ENCODE results near the gene MDH1B.
"Not testable (repeated sequence)": the region's sequence is repeated elsewhere in the genome, so short reads cannot be mapped to it uniquely, and the experiment has no call there.

Gene MDH1B

GRCh38 chr2:206765242-206766056, at the start of gene MDH1B, which contains the start of gene FASTKD2:
TSS of gene MDH1B (minus strand) at chr2:206765328. CDS start at chr2:206765271, 57 bp downstream.
TSS of gene FASTKD2 (plus strand) at chr2:206765606. CDS start at chr2:206766694, 1,088 bp downstream.
- peak; percentile 61 to 74 for DNase-seq

DNA sequence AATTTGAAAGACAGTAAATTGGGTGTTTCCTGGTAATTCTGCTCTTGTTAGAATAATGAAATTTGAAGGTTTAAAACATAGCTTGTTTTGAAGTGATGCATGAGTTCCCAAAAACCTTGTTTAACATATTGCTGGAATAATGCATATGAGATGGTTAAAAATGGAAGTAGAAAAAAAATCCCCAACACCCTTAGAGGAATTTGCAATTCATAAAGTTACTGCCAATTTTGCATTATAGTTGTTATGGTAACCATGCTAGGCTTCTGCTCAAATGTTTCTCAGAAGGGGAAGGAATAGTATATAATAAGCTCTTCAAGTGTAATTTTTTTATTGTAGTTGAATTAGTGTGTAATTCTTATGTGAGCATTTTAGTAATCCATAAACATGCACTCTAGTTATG, 49.4 kb upstream of the MDH1B start:
- no peak for DNase-seq

DNA sequence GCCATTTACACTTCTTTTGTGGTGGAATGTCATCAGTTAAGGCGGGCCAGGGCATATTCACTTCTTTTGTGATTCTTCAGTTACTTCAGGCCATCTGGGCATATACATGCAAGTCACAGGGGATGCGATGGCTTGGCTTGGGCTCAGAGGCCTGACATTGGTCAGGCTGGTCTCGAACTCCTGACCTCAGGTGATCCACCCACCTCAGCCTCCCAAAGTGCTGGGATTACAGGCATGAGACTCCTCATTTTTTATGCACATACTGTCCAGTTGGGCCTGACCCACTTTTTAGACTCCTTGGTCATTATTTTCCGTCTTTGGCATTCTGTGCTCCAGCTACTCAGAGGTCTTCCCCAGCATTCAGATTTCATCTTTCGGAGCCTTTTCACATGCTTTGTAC, 47.3 kb upstream of the MDH1B start:
- not testable (repeated sequence) for DNase-seq

DNA sequence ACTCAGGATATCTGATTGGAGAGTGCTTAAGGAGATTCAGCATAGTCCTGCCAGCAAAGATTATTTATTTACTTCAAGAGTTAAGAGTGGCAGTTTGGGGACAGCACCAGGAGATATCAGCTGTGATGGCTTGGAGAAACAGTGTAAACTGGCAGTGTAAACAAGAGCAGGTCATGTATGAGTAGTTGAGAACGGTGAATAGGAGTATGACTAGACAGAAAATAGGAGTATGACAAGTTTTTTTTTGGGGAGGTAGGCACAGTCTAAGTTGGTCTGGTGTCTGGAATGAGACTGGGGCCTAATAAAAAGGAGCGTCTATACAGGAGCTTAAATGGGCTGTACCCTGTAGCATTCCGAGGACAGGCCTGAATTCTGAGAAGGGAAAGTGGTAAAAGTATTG, 42.5 kb upstream of the MDH1B start:
- DNase-seq, result not testable (repeated sequence)

DNA sequence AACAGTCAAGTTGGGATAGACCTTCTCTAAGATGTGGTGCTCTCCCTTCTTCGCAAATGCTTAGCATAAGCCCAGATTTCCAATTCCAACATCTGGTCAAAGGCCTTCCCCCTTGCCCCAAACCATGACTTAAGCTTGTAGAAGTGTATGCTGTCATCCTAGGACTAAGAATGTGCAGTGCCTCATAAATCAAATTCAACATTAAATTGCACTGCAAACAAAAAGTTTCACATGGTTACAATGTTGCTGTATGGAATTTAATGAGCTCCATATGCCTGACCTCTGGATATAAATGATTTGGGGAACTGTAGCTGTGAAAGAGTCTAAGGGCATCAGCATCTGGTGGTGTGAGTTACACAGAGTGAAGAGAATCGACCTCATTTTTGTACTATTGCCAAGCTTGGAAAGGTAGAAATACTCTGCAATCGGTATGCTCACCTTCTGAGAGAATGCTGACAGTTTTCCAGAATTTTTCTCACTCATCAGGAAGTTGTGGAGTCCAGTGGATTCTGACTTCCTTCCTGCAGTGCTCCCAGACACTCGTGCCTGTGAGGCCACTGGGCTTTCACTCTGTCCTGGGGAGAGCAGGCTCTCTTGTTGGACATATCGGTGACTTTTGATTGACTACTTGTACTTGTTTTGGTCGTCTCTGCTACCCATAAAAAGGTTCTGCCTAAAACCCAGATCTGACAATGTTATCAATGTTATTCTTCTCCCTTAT, 40.9 kb upstream of the MDH1B start:
- no peak for DNase-seq

- no peak for DNase-seq
These were observed 39.2 kb upstream of the MDH1B start for GRCh38 chr2:206804326-206804725.

DNA sequence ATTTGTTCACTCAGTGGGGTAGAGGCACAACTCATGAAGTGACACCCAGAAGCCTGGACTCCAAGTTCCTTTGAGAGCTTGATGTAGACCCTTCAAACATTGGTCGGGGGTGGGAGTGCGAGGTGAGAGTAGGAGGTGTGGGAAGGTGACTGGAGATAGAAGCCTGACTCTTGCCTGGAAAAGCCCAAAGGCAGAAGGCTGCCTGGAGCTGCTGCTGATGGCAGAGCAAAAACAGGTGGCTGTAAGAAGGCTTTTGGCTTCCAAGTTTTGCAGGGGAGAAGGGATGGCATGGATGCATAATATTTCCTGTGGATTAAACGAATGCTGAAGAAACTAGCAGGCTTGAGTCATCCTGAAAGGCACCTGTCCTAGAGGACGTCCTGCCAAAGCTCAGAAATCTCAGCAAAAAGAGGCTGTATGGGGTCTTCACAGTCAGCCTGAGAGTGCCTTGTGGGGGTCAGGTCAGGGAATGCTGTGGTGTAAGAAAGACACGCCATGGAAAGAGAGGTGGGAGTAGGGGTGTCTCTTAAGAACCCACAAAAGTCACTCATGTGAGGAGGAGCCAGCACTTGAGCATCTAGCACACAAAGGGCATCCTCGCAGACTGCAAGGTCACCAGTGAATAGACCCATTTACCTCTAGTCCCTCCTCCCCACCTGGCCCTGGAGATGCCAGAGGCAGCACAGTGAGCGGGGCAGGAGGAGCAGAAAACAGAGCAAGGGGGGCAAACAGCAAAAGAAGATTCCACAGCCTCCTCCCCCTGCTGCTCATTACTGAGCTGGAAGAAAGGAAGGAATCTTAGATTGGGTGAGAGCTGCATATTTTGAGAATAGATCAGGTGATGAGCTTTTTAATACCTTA, 37.8 kb upstream of the MDH1B start:
- DNase-seq, result no peak

- no peak for DNase-seq
These were observed 36.5 kb upstream of the MDH1B start for GRCh38 chr2:206801418-206802189.

DNA sequence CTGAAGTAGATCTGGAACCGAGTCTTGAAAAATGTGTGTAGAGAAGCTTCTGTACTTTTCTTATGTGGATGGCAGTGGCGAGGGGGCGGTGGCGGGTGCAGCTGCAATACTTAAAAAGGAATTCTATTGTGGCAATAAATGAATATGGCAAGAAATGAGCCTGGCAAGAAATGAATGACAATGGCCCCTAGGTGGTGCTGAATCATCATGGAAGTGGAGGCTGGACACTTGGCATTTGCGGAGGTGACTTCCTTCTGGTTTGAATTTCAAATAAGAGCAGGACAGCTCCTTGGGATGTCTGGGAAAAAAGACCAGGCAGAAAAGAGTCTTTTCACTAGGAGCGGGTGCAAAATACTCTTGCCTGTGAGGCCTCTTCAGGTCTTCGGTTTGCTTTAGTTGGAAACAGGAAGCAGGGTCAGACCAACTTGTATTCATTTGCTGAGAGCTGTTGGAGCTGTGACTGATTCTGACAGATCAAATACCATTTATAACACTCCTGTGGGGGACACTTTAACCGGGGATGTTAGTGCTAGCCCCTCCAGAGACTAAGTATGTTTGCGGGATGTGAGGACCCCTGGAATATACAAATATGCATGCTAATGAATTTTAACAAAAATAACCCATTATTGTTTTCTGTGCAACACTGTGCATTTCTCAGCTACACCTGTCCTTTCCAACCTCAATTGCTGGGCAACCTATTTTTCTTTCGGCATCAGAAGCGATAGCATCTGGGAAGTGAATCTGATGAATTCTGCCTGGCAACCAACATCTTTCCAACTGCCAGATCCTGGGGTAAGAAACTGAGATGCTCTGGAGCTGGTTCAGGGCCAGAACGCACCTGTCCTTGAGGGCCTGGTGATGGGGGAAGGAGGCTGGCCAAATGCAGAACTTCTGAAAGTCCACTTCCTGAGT, 35.6 kb upstream of the MDH1B start:
- peak; percentile 36 to 40 for DNase-seq

- peak in 1 of 2 experiments; percentile 3 for DNase-seq
These were observed 34.0 kb upstream of the MDH1B start for GRCh38 chr2:206799083-206799482.

- no peak for DNase-seq
These were observed 32.9 kb upstream of the MDH1B start for GRCh38 chr2:206798000-206798399.

DNA sequence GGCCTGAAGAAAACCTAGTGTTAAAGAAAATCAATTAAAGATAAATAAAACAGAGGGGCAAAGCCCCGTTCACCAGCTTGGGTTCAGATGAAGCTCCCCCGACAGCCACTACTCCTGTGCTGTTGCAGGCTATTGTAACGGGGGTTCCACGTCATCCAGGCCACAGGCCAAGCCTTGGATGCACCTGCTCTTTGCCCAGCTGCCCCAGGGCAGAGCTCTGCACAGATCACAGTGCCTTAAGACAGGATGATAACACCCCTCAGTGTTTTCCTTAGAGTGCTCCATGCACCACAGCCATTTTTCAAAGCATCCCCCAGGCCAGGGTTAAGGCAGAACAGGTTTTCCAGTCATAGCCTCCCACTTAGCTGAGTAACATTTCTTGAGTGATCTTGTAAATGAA, 32.2 kb upstream of the MDH1B start:
- DNase-seq, result no peak

DNA sequence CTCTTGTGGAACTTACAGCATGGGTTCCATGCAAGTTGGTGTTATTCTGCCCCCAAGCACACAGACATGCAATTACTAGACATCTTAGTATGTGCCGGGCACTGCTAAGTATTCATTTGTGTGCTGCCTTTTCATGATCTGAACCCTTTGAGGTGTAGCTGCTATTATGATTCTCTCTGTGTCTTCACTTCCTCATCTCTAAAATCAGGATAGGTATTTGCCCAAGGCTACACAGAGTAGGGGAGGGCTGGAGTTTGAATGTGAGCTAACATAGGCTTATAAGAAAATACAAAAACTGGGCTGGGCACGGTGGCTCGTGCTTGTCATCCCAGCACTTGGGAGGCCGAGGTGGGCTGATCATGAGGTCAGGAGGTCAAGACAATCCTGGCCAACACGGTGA, 27.5 kb upstream of the MDH1B start:
- no peak for DNase-seq

DNA sequence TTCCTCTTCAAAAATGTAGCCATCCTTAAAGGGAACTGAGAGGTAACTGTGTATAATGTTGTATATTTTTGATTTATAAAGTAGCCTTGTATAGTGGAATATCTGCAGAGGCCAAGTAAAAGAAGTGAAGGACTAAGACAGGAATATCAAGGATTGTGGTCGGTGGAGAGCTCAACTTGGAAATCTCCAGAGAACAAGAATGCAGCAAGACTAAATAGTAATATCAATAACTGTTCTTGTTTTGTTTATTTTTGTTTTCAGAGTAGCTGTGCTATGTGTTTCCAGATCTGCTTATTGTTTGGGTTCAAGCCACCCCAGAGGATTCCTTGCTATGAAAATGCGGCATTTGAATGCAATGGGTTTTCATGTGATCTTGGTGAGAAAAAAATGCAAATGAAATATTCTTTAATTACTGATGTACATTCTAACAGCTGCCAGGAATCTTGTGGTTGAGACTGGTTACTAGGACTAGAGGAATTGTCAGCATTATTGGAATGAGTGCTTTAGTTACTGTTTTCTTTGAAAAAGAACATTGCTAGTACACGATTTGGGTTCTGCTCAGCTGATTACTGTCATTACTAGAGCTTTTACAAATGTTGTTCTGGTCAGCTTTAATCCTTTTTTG, 25.3 kb upstream of the MDH1B start:
- no peak for DNase-seq

DNA sequence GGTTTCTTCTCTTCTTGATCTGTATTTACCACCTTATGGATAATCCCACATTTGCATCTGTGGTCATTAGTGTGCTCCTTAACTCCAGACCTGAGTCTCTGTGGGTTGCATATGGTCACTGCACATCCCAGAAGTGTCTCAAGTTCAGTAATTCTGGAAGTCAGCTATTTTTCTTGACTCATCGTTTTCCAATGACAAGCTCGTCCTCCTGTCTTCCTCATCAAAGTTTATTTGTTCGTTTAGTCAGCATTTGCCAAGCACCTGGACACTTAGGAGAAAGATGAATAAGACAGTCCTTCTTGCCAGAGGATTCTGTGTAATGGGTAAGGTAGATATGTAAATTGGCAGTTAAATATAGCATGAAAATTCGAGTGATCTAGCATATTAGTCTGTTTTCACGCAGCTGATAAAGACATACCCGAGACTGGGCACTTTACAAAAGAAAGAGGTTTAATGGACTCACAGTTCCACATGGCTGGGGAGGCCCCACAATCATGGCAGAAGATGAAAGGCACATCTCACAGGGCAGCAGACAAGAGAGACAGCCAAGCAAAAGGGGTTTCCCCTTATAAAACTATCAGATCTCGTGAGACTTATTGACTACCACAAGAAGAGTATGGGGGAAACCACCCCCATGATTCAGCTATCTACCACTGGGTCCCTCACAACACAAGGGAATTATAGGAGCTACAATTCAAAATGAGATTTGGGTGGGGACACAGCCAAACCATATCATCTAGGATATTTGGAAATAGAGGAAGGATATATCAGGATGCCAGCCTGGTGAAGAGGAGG, 19.6 kb upstream of the MDH1B start:
- DNase-seq, result no peak

GRCh38 chr2:206783718-206784117, 18.6 kb upstream of the MDH1B start:
- DNase-seq, result peak in 1 of 2 experiments; percentile 3

DNA sequence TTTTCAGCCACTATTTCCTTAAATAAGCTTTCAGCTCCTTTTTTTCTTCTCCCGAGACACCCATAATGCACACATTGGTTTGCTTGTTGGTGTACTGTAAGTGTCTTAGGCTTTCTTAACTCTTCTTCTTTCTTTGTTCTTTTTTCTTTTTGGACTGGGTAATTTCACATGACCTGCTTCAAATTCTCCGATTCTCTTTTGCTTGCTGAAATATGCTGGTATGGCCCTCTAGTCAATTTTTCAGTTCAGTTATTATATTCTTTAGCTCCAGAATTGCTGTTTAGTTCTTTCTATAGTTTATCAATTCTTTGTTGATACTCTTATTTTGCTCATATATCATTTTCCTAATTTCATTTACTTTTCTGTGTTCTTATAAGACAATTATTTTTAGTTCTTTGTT, 15.5 kb upstream of the MDH1B start:
- DNase-seq, result no peak

DNA sequence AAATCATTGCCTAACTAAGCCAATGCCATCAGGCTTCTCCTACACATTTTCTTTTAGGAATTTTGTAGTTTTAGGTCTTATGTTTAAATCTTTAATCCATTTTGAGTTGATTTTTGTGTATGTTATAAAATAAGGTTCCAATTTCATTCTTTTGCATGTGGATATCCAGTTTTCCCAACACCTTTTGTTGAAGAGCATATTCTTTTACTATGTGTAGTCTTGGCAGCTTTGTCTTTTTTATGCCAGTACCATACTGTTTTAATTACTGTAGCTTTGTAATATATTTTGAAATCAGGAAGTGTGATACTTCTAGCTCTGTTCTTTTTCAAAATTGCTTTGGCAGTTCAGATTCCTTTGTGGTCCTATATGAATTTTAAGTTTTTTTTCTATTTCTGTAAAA, 11.3 kb upstream of the MDH1B start:
- no peak for DNase-seq

DNA sequence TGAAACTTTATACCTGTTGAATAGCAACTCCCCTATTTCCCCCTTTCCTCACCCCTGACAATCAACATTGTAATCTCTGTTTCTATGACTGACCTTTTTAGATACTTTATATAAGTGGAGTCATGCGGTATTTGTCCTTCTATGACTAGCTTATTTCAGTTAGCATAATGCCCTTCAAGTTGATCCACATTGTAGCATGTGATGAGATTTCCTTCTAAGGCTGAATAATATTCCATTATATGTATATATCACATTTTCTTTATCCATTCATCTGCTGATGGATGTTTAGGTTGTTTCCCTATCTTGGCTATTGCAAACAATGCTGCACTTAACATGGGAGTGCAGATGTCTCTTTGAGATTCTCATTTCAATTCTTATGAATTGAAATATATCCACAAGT, 9.7 kb upstream of the MDH1B start:
- no peak for DNase-seq
